H1 (cell line): ENCODE results near the gene VWA5B2. TPM values are rescaled to one million over a fixed set of nuclear protein-coding genes. Genes with fewer than 3 reads are reported as not detected.

Source experiments
- CTCF ChIA-PET: fragments of 300-600 bp; sonication (Branson Sonifier 250); formaldehyde crosslinking; loops from one replicate; lab custom pipeline; 2021; ENCODE audit not compliant: partially characterized antibody; lab: Charles Lee
- POLR2A ChIA-PET: fragments of 300-600 bp; sonication (Branson Sonifier 250); formaldehyde crosslinking; loops from one replicate; lab custom pipeline; 2021; ENCODE audit warnings: inconsistent platforms; ENCODE audit not compliant: partially characterized antibody; lab: Charles Lee
- DNase-seq, 2 experiments: peaks; one replicate each; pipeline versions ENCODE4 v3.0.0 to v3.0.0-alpha.2; 2010 to 2022; ENCODE audit warnings: low spot score in 2 of 2, low read depth in 1 of 2, mixed read lengths in 1 of 2
- FAIRE-seq: peaks from 2 replicates; lab custom pipeline; 2011; peaks lifted over from hg19 to GRCh38; lab: Jason Lieb, UNC
- H2AFZ ChIP-seq: 2 replicates; pipeline ENCODE4 v1.8.1; 2012; ENCODE audit warnings: low read length, inconsistent platforms
- H2AK5ac ChIP-seq: 2 replicates; pipeline ENCODE4 v1.6.1; 2013; ENCODE audit warnings: low read depth, low read length
- H2BK120ac ChIP-seq: replicated peaks from 2 replicates; pipeline ENCODE3; 2013; ENCODE audit warnings: low read depth, low read length, inconsistent platforms
- H2BK12ac ChIP-seq: 2 replicates; pipeline ENCODE4 v1.6.1; 2013; ENCODE audit warnings: low read depth, low read length
- H2BK15ac ChIP-seq: 2 replicates; pipeline ENCODE4 v1.6.1; 2013; ENCODE audit warnings: low read length
- H2BK20ac ChIP-seq: 2 replicates; pipeline ENCODE4 v1.6.1; 2013; ENCODE audit warnings: low read length
- H2BK5ac ChIP-seq: 2 replicates; pipeline ENCODE4 v1.6.1; 2013; ENCODE audit warnings: low read depth, low read length
- H3K14ac ChIP-seq: 2 replicates; pipeline ENCODE4 v1.6.1; 2013; ENCODE audit warnings: inconsistent platforms; ENCODE audit not compliant: insufficient read length
- H3K18ac ChIP-seq: 2 replicates; pipeline ENCODE4 v1.6.1; 2013; ENCODE audit warnings: low read length; ENCODE audit errors: extremely low read depth
- H3K23ac ChIP-seq: 2 replicates; pipeline ENCODE4 v1.6.1; 2013; ENCODE audit warnings: inconsistent platforms; ENCODE audit not compliant: insufficient read length
- H3K23me2 ChIP-seq: 2 replicates; pipeline ENCODE4 v1.6.1; 2013; ENCODE audit warnings: low read depth, low read length
- H3K27ac ChIP-seq: 2 replicates; pipeline ENCODE4 v1.6.1; 2011; ENCODE audit warnings: low read depth, low read length, inconsistent platforms
- H3K27me3 ChIP-seq, 4 experiments: replicated peaks in 1 of 4; 1 replicate in 1 of 4; 2 replicates in 3 of 4; pipeline versions ENCODE4 v1.6.1 to v1.8.1; 2011 to 2013; ENCODE audit warnings: low read length in 3 of 4, mild to moderate bottlenecking in 3 of 4, inconsistent platforms in 2 of 4, mixed read lengths in 2 of 4, moderate library complexity in 1 of 4; ENCODE audit not compliant: control insufficient read depth in 3 of 4, insufficient read depth in 3 of 4; ENCODE audit errors: extremely low read depth in 1 of 4
- H3K36me3 ChIP-seq, 4 experiments: 2 replicates each; pipeline versions ENCODE4 v1.6.1 to v1.8.1; 2011 to 2013; ENCODE audit warnings: mild to moderate bottlenecking in 4 of 4, low read length in 3 of 4, moderate library complexity in 2 of 4, control low read depth in 1 of 4, inconsistent platforms in 1 of 4; ENCODE audit not compliant: insufficient read depth in 4 of 4, control insufficient read depth in 2 of 4
- H3K4ac ChIP-seq: replicated peaks from 2 replicates; pipeline ENCODE3; 2013; ENCODE audit warnings: low read length, low read depth, mixed read lengths, inconsistent platforms; ENCODE audit not compliant: insufficient read length
- H3K4me1 ChIP-seq, 4 experiments: replicated peaks in 1 of 4; 1 replicate in 1 of 4; 2 replicates in 3 of 4; pipeline versions ENCODE4 v1.6.1 to v1.8.1; 2011 to 2013; ENCODE audit warnings: low read length in 3 of 4, inconsistent platforms in 2 of 4, mixed read lengths in 1 of 4; ENCODE audit not compliant: insufficient read depth in 4 of 4, control insufficient read depth in 3 of 4
- H3K4me2 ChIP-seq, 2 experiments: 2 replicates each; pipeline versions ENCODE4 v1.6.1 to v1.8.1; 2011 to 2013; ENCODE audit warnings: low read depth in 2 of 2, low read length in 2 of 2, control low read depth in 1 of 2, inconsistent platforms in 1 of 2, mild to moderate bottlenecking in 1 of 2; ENCODE audit not compliant: insufficient read depth in 1 of 2
- H3K4me3 ChIP-seq, 4 experiments: fragments of 200-600, 300-600 bp in 1 of 4; sonication (generic), shearing (Covaris generic), sonication (Bioruptor Twin) in 1 of 4; 2 replicates each; pipeline versions ENCODE4 v1.5.1 to v1.8.1; 2011 to 2016; ENCODE audit warnings: low read length in 4 of 4, low read depth in 3 of 4, control low read depth in 2 of 4, inconsistent platforms in 2 of 4, mild to moderate bottlenecking in 2 of 4, mixed read lengths in 1 of 4, moderate library complexity in 1 of 4; ENCODE audit not compliant: insufficient read depth in 2 of 4; ENCODE audit errors: extremely low read depth in 1 of 4
- H3K56ac ChIP-seq: replicated peaks from 2 replicates; pipeline ENCODE3; 2013; ENCODE audit warnings: low read depth, mild to moderate bottlenecking, mixed read lengths, low read length, inconsistent platforms; ENCODE audit not compliant: insufficient read length
- H3K79me1 ChIP-seq: 2 replicates; pipeline ENCODE4 v1.6.1; 2013; ENCODE audit warnings: low read depth, low read length, control low read depth
- H3K79me2 ChIP-seq, 2 experiments: 2 replicates each; pipeline versions ENCODE4 v1.6.1 to v1.8.1; 2012 to 2013; ENCODE audit warnings: low read length in 2 of 2, mild to moderate bottlenecking in 2 of 2, inconsistent platforms in 1 of 2; ENCODE audit not compliant: insufficient read depth in 2 of 2, control insufficient read depth in 1 of 2
- H3K9ac ChIP-seq, 4 experiments: replicated peaks in 1 of 4; 1 replicate in 1 of 4; 2 replicates in 3 of 4; pipeline versions ENCODE4 v1.6.1 to v1.8.1; 2011 to 2013; ENCODE audit warnings: low read depth in 3 of 4, low read length in 3 of 4, control low read depth in 2 of 4, mild to moderate bottlenecking in 2 of 4, moderate library complexity in 2 of 4, inconsistent platforms in 1 of 4; ENCODE audit errors: extremely low read depth in 1 of 4
- H3K9me3 ChIP-seq, 2 experiments: 2 replicates each; pipeline versions ENCODE4 v1.6.1 to v1.8.1; 2012 to 2013; ENCODE audit warnings: mild to moderate bottlenecking in 2 of 2, moderate library complexity in 2 of 2, control low read depth in 1 of 2, inconsistent platforms in 1 of 2, low read depth in 1 of 2, low read length in 1 of 2, mixed read lengths in 1 of 2; ENCODE audit not compliant: insufficient read depth in 2 of 2
- H4K20me1 ChIP-seq, 2 experiments: replicated peaks in 1 of 2; 2 replicates each; pipeline versions ENCODE3 to v1.8.1; 2011 to 2013; ENCODE audit warnings: inconsistent platforms in 2 of 2, low read length in 2 of 2, mild to moderate bottlenecking in 1 of 2; ENCODE audit not compliant: insufficient read depth in 2 of 2, control insufficient read depth in 1 of 2
- H4K5ac ChIP-seq: 2 replicates; pipeline ENCODE4 v1.6.1; 2013; ENCODE audit warnings: low read length, low read depth, mixed read lengths, inconsistent platforms; ENCODE audit not compliant: insufficient read length
- H4K8ac ChIP-seq: 2 replicates; pipeline ENCODE4 v1.8.0; 2013; ENCODE audit warnings: mild to moderate bottlenecking, moderate library complexity, low read length, inconsistent platforms; ENCODE audit not compliant: insufficient read depth; ENCODE audit errors: extremely low read depth
- H4K91ac ChIP-seq: replicated peaks from 2 replicates; pipeline ENCODE3; 2013; ENCODE audit warnings: low read length, mixed read lengths, inconsistent platforms; ENCODE audit not compliant: insufficient read length
- CEBPB ChIP-seq: IDR thresholded peaks from 2 replicates; pipeline ENCODE4 v1.6.1; 2012; ENCODE audit warnings: low read depth, low read length
- HDAC6 ChIP-seq: IDR thresholded peaks from one replicate; pipeline ENCODE4 v1.7.1; 2012; ENCODE audit warnings: low read depth, mild to moderate bottlenecking, inconsistent platforms, low read length, moderate library complexity
- KDM4A ChIP-seq: IDR thresholded peaks from one replicate; pipeline ENCODE4 v1.7.1; 2012; ENCODE audit warnings: low read depth, mild to moderate bottlenecking, moderate library complexity, low read length, inconsistent platforms; ENCODE audit not compliant: severe bottlenecking
- NANOG ChIP-seq: IDR thresholded peaks from 2 replicates; pipeline ENCODE4 v1.6.1; 2011; ENCODE audit warnings: low read length, low read depth, mild to moderate bottlenecking, inconsistent platforms; ENCODE audit not compliant: insufficient read depth, poor library complexity, severe bottlenecking
- POLR2A ChIP-seq, 2 experiments: IDR thresholded peaks; 1 replicate in 1 of 2; 2 replicates in 1 of 2; pipeline ENCODE4 v1.6.1; 2011; ENCODE audit warnings: low read depth in 2 of 2, low read length in 2 of 2, mild to moderate bottlenecking in 2 of 2; ENCODE audit errors: control extremely low read depth in 1 of 2
- RFX5 ChIP-seq: IDR thresholded peaks from 2 replicates; pipeline ENCODE4 v1.6.1; 2011; ENCODE audit warnings: low read depth, low read length, improper control_type of control experiment, borderline replicate concordance
- SAP30 ChIP-seq: fragments of 300-600 bp; sonication (generic); IDR thresholded peaks from 2 replicates; pipeline ENCODE4 v1.7.1; 2012; ENCODE audit warnings: low read length, moderate library complexity, mild to moderate bottlenecking, inconsistent platforms; ENCODE audit not compliant: insufficient read depth, insufficient replicate concordance
- TAF1 ChIP-seq: IDR thresholded peaks from 2 replicates; pipeline ENCODE4 v1.6.1; 2011; ENCODE audit warnings: mild to moderate bottlenecking, low read depth, low read length
- TBP ChIP-seq: IDR thresholded peaks from 2 replicates; pipeline ENCODE4 v1.6.1; 2011; ENCODE audit warnings: low read depth, low read length, improper control_type of control experiment
- YY1 ChIP-seq: IDR thresholded peaks from 2 replicates; pipeline ENCODE4 v1.6.1; 2011; ENCODE audit warnings: low read depth, mild to moderate bottlenecking, low read length
- WGBS, 2 experiments: shearing (Covaris generic) in 1 of 2; methylation state at CpG; one replicate each; pipeline versions ENCODE4 v1.1.6 to v1.1.7; 2013 to 2015; ENCODE audit warnings: low lambda C conversion rate in 2 of 2, mixed read lengths in 2 of 2, inconsistent platforms in 1 of 2, low coverage in 1 of 2, missing lambda C conversion rate in 1 of 2; ENCODE audit not compliant: insufficient replicate concordance in 2 of 2, insufficient coverage in 1 of 2, insufficient read length in 1 of 2; ENCODE audit errors: extremely low coverage in 1 of 2, missing lambda C conversion rate in 1 of 2; 5-methylcytosine and 5-hydroxymethylcytosine counted together
- polyA plus RNA-seq, 7 experiments: library from polyadenylated mRNA; depleted of rRNA in 3 of 7; stranded (reverse) in 5 of 7; unstranded in 2 of 7; fragments of >200 nt in 5 of 7; fragments of 200-250 nt in 2 of 7; gene quantifications; 1 replicate in 5 of 7; 2 replicates in 1 of 7; 4 replicates in 1 of 7; pipeline versions ENCODE4 v1.2.1 to v1.2.3, GENCODE V29; 2011 to 2013; ENCODE audit warnings: missing spikeins in 2 of 7, mixed read lengths in 2 of 7
- total RNA-seq: library from RNA; stranded (reverse); fragmentation: NEBNext Ultra II Directional; extraction: Animal tissue kit (Norgen Biotek cat#: 25700); gene quantifications from 2 replicates; pipeline ENCODE4 v1.2.1, GENCODE V29; 2021

Gene VWA5B2
- total and polyA plus RNA-seq, 2 of the 8 experiments (the other 6 are each of a cell fraction or from before 2014, with no cell fraction given): 0.53 to 0.56 TPM

GRCh38 chr3:184218814-184219213 is 10.6 kb upstream of the VWA5B2 start:
- H2BK15ac ChIP-seq: no peak overlapping the region
- no peaks in the 10 kb centered on the region for H3K27me3 ChIP-seq
- no peaks in the 10 kb centered on the region for H3K9me3 ChIP-seq
- H3K36me3 ChIP-seq: no peaks in the 10 kb centered on the region
- no peak overlapping the region for H4K8ac ChIP-seq
- CTCF ChIA-PET: interaction anchor here (7.4 kb wide), 1 partner anchor 8 kb away, joined by 79 read pairs; no protein-coding TSS in a partner anchor
- no peak overlapping the region for H3K14ac ChIP-seq
- 82% methylated on average over 4 of the region's 4 CpGs; no CpG with 5 or more reads in 1 of the 2 experiments for WGBS, 2 experiments
- FAIRE-seq (no peak), DNase-seq (no peak)
- no peak overlapping the region for H3K23ac ChIP-seq
- H2BK20ac ChIP-seq: no peak overlapping the region
- no peak overlapping the region for H2AFZ ChIP-seq
- H4K20me1 ChIP-seq: no peaks in the 10 kb centered on the region
- no peak overlapping the region for H3K56ac ChIP-seq
- H3K27ac ChIP-seq: no peak overlapping the region
- no peaks in the 10 kb centered on the region for H3K4me1 ChIP-seq
- POLR2A ChIA-PET: no interaction called here
- H2BK5ac ChIP-seq: no peak overlapping the region
- no peak overlapping the region for H3K4ac ChIP-seq
- H4K91ac ChIP-seq: no peak overlapping the region
- no peaks in the 10 kb centered on the region for H3K23me2 ChIP-seq
- no peaks in the 10 kb centered on the region for H3K79me1 ChIP-seq
- no peak overlapping the region for H2BK120ac ChIP-seq
- no peak overlapping the region for H2AK5ac ChIP-seq
- no peak overlapping the region for H4K5ac ChIP-seq
- no peak overlapping the region for H3K18ac ChIP-seq
- H3K79me2 ChIP-seq: no peaks in the 10 kb centered on the region
- H3K4me2 ChIP-seq: no peak overlapping the region
- H3K9ac ChIP-seq: no peak overlapping the region
- no peak overlapping the region for H3K4me3 ChIP-seq
- TF ChIP-seq HDAC6 (no peak), TAF1 (no peak), NANOG (no peak), CEBPB (no peak), KDM4A (no peak), TBP (no peak), SAP30 (no peak), POLR2A (IDR thresholded peaks at IDR 0.05; ENCODE audit: control extremely low read depth in 1 of 2, low read depth in 2 of 2, low read length in 2 of 2) (no peak), YY1 (no peak), RFX5 (no peak)
- H2BK12ac ChIP-seq: no peak overlapping the region
